ENCODE data around the gene VWC2. TPM values are rescaled to one million over a fixed set of nuclear protein-coding genes. Genes with fewer than 3 reads are reported as not detected.

The VWC2 gene
- total RNA-seq, 2 experiments from 2014 or later = not detected

DNA sequence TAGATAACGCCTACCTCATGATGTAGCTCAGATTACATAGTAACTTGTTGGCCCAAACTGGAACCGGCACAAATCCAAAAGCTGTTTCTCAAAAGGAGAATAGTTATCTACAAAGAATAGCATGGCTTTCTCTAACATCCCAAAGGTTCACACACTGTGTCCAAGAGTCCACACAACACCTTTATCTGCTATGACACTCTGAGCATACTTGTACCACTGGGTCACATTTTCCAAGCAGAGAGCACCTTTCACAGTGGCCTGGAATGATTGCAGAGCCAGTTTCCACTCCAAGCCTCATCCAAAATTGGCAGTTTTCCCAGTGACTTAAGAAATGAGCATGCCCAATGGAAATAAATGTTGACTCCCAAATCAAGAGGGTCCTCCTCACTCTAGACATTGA is 155.3 kb downstream of the VWC2 start:
- no peaks in the 10 kb centered on the region for H3K4me1 Mint-ChIP-seq (ENCODE audit: low read depth)
- Histone ChIP-seq H3K4me3 (ENCODE audit: low read length) (no peak overlapping the region), H3K36me3 (ENCODE audit: insufficient read depth, low read length) (no peaks in the 10 kb centered on the region), H3K9me3 (ENCODE audit: control insufficient read depth in 1 of 2, insufficient read depth in 1 of 2, low read length in 2 of 2) (peaks cover 10% of the 10 kb centered on the region in 2 experiments), H3K27me3 (ENCODE audit: control insufficient read depth in 1 of 2, insufficient read depth in 2 of 2, low read length in 2 of 2) (no peaks in the 10 kb centered on the region), H3K27ac (ENCODE audit: low read depth in 1 of 2, low read length in 2 of 2) (no peak overlapping the region), H3K4me1 (ENCODE audit: insufficient read depth, low read length) (no peaks in the 10 kb centered on the region)
- H3K36me3 Mint-ChIP-seq (ENCODE audit: low read depth) = no peaks in the 10 kb centered on the region
- ATAC-seq (ENCODE audit: poor library complexity) = no peak
- CTCF ChIA-PET = no interaction called here
- POLR2A ChIA-PET = no interaction called here
- H3K27ac Mint-ChIP-seq = no peak overlapping the region
- H3K9me3 Mint-ChIP-seq = peaks cover 6% of the 10 kb centered on the region
- TF ChIP-seq, protein P1, sequence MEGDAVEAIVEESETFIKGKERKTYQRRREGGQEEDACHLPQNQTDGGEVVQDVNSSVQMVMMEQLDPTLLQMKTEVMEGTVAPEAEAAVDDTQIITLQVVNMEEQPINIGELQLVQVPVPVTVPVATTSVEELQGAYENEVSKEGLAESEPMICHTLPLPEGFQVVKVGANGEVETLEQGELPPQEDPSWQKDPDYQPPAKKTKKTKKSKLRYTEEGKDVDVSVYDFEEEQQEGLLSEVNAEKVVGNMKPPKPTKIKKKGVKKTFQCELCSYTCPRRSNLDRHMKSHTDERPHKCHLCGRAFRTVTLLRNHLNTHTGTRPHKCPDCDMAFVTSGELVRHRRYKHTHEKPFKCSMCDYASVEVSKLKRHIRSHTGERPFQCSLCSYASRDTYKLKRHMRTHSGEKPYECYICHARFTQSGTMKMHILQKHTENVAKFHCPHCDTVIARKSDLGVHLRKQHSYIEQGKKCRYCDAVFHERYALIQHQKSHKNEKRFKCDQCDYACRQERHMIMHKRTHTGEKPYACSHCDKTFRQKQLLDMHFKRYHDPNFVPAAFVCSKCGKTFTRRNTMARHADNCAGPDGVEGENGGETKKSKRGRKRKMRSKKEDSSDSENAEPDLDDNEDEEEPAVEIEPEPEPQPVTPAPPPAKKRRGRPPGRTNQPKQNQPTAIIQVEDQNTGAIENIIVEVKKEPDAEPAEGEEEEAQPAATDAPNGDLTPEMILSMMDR (IDR thresholded peaks at IDR 0.05) = no peak
- no peak for DNase-seq
- intact Hi-C loops (cut with DNase I, micrococcal nuclease) = no loop called here
- no peak overlapping the region for H3K4me3 Mint-ChIP-seq
- peaks cover 15% of the 10 kb centered on the region for H3K27me3 Mint-ChIP-seq

DNA sequence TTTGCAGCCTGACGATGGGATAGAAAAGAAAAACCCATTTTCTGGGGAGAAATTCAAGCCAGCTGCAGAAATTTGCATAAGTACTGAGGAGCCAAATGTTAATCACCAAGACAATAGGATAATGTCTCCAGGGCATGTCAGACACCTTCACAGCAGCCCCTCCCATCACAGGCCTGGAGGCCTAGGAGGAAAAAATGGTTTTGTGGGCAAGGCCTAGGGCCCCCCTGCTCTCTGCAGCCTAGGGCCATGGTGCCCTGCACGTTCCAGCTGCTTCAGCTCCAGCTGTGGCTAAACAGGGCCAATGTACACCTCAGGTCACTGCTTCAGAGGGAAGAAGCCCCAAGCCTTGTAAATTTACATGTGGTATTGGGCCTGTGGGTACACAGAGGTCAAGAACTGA is 158.2 kb downstream of the VWC2 start:
- TF ChIP-seq, protein P1 (IDR thresholded peaks at IDR 0.05) = no peak
- Mint-ChIP-seq H3K9me3 (peaks cover 6% of the 10 kb centered on the region), H3K36me3 (ENCODE audit: low read depth) (no peaks in the 10 kb centered on the region), H3K4me3 (no peak overlapping the region), H3K27me3 (peaks cover 9% of the 10 kb centered on the region), H3K4me1 (ENCODE audit: low read depth) (no peaks in the 10 kb centered on the region), H3K27ac (no peak overlapping the region)
- CTCF ChIA-PET = no interaction called here
- no peak overlapping the region for H3K27ac ChIP-seq (ENCODE audit: low read depth in 1 of 2, low read length in 2 of 2)
- no peak for DNase-seq
- H3K4me3 ChIP-seq (ENCODE audit: low read length) = no peak overlapping the region
- intact Hi-C loops (cut with DNase I, micrococcal nuclease) = no loop called here
- no peaks in the 10 kb centered on the region for H3K4me1 ChIP-seq (ENCODE audit: insufficient read depth, low read length)
- no peaks in the 10 kb centered on the region for H3K27me3 ChIP-seq (ENCODE audit: control insufficient read depth in 1 of 2, insufficient read depth in 2 of 2, low read length in 2 of 2)
- peaks cover 10% of the 10 kb centered on the region in 2 experiments for H3K9me3 ChIP-seq (ENCODE audit: control insufficient read depth in 1 of 2, insufficient read depth in 1 of 2, low read length in 2 of 2)
- POLR2A ChIA-PET = no interaction called here
- no peak for ATAC-seq (ENCODE audit: poor library complexity)
- no peaks in the 10 kb centered on the region for H3K36me3 ChIP-seq (ENCODE audit: insufficient read depth, low read length)

DNA sequence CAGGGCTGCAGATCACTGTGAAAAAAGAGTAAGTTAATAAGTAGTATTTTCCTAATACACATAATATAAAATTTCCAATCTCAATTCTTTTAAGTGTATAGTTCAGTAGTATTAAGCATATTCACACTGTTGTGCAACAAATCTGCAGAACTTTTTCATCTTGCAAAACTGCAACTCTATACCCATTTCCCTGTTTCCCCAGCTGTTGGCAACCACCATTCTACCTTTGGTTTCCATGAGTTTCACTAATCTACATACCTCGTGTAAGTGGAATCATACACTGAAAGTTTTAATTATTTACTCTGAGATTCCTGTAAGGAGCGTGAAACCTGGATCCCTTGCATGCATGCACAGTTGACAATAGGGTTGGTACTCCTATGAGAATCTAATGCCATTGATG is 164.2 kb downstream of the VWC2 start:
- Mint-ChIP-seq H3K27me3 (peaks cover 16% of the 10 kb centered on the region), H3K9me3 (peaks cover 10% of the 10 kb centered on the region), H3K27ac (no peak overlapping the region), H3K36me3 (ENCODE audit: low read depth) (no peaks in the 10 kb centered on the region), H3K4me3 (no peak overlapping the region), H3K4me1 (ENCODE audit: low read depth) (no peaks in the 10 kb centered on the region)
- ATAC-seq (ENCODE audit: poor library complexity) = no peak
- DNase-seq = no peak
- CTCF ChIA-PET = no interaction called here
- intact Hi-C loops (cut with DNase I, micrococcal nuclease) = no loop called here
- POLR2A ChIA-PET = no interaction called here
- Histone ChIP-seq H3K4me1 (ENCODE audit: insufficient read depth, low read length) (no peaks in the 10 kb centered on the region), H3K27me3 (ENCODE audit: control insufficient read depth in 1 of 2, insufficient read depth in 2 of 2, low read length in 2 of 2) (no peaks in the 10 kb centered on the region), H3K27ac (ENCODE audit: low read depth in 1 of 2, low read length in 2 of 2) (no peak overlapping the region), H3K4me3 (ENCODE audit: low read length) (no peak overlapping the region), H3K9me3 (ENCODE audit: control insufficient read depth in 1 of 2, insufficient read depth in 1 of 2, low read length in 2 of 2) (no peaks in the 10 kb centered on the region), H3K36me3 (ENCODE audit: insufficient read depth, low read length) (no peaks in the 10 kb centered on the region)
- TF ChIP-seq, protein P1 (IDR thresholded peaks at IDR 0.05) = no peak
